ENCODE results near the gene RAB3GAP2. TPM values are rescaled to one million over a fixed set of nuclear protein-coding genes. Genes with fewer than 3 reads are reported as not detected.
A peak's percentile ranks its signal among the peaks of the same experiment; 100 is the strongest.
"Not testable (repeated sequence)": the region's sequence is repeated elsewhere in the genome, so short reads cannot be mapped to it uniquely, and the experiment has no call there.

Gene RAB3GAP2, protein sequence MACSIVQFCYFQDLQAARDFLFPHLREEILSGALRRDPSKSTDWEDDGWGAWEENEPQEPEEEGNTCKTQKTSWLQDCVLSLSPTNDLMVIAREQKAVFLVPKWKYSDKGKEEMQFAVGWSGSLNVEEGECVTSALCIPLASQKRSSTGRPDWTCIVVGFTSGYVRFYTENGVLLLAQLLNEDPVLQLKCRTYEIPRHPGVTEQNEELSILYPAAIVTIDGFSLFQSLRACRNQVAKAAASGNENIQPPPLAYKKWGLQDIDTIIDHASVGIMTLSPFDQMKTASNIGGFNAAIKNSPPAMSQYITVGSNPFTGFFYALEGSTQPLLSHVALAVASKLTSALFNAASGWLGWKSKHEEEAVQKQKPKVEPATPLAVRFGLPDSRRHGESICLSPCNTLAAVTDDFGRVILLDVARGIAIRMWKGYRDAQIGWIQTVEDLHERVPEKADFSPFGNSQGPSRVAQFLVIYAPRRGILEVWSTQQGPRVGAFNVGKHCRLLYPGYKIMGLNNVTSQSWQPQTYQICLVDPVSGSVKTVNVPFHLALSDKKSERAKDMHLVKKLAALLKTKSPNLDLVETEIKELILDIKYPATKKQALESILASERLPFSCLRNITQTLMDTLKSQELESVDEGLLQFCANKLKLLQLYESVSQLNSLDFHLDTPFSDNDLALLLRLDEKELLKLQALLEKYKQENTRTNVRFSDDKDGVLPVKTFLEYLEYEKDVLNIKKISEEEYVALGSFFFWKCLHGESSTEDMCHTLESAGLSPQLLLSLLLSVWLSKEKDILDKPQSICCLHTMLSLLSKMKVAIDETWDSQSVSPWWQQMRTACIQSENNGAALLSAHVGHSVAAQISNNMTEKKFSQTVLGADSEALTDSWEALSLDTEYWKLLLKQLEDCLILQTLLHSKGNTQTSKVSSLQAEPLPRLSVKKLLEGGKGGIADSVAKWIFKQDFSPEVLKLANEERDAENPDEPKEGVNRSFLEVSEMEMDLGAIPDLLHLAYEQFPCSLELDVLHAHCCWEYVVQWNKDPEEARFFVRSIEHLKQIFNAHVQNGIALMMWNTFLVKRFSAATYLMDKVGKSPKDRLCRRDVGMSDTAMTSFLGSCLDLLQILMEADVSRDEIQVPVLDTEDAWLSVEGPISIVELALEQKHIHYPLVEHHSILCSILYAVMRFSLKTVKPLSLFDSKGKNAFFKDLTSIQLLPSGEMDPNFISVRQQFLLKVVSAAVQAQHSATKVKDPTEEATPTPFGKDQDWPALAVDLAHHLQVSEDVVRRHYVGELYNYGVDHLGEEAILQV (N-terminal part only)
- polyA plus RNA-seq (ENCODE audit: low read depth in 6 of 6) = 10 to 100 TPM; 21.3 to 39.5 (median 24.6) TPM

DNA sequence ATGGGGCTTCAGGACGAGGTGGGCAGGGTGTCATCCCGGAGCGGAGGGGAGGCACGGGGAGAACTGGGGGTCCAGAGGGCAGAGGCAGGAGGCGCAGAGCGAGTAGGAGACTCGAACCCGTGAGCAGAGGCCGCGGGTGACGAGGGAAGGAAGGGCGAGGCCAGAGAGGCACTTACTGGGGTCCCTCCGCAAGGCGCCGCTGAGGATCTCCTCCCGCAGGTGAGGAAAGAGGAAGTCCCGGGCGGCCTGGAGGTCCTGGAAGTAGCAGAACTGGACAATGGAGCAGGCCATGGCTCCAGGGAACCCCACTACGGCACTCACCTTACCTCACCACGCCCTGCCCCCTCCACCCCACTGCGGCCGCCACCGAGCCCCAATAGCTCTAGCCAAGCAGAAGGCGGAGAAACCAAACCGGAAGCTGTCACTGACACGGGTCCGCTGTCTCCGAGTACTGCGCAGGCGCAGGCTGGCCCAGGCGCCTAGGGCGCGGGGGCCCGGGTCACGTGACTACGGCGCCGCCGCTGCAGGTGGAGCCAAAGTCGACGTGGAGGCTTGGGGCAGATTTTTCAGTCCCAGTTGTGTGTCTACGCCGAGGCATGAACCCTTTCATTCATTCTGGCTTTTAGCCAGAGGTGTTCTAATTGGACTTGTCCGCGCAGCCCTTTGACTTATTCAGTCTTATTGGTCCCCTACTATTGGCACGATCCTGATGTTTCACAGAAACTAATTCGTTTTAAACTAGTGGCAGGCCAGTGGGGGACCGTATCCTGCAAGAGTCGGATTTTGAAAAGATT lies at the start of gene RAB3GAP2:
Gene RAB3GAP2 (minus strand): TSS at position 407 of the 794 bp plus-strand sequence. CDS start 116 bp downstream, at position 291.
- no peaks in the 10 kb centered on the region for H3K9me3 Mint-ChIP-seq
- no peak within 1 kb of the TSS for H3K27ac Mint-ChIP-seq
- ATAC-seq (ENCODE audit: low read depth in 2 of 2) = peak; percentile 94 to 96
- peaks cover 9 to 23% (median 10%) of the 10 kb centered on the region in 3 donors for H3K27me3 Mint-ChIP-seq
- DNase-seq = peak; percentile 98
- peaks cover 0 to 15% (median 3%) of the 10 kb centered on the region in 3 donors for H3K4me1 Mint-ChIP-seq
- no peak within 1 kb of the TSS for H3K4me3 Mint-ChIP-seq
- peaks cover 0 to 7% of the 10 kb centered on the region in 2 donors for H3K36me3 Mint-ChIP-seq

DNA sequence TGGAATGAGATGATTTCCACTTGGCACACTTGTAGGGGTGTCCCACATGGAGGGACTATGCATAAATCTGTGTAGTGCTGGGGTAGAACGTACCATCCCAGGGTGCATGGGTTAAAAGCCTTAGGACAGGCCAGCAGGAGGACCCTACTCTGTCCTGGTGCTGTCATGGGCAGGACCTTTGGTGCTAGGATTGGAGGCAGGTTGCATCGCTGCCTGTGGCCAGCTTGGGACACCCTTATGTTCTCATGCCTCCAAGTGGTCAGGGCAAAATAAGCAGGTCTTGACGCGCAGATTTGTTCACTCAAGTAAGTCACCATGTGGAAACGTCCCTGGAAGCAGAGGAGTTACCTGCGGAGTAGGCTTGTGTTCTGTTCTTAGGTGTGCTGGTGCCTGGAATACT lies 49.5 kb upstream of the RAB3GAP2 start:
- Mint-ChIP-seq H3K27ac (no peak overlapping the region), H3K9me3 (no peaks in the 10 kb centered on the region), H3K27me3 (peaks cover 11 to 30% (median 21%) of the 10 kb centered on the region in 3 donors), H3K36me3 (no peaks in the 10 kb centered on the region), H3K4me3 (peak overlapping the region in 1 of 8 donors; percentile 41), H3K4me1 (no peaks in the 10 kb centered on the region)
- DNase-seq (no peak), ATAC-seq (ENCODE audit: low read depth in 2 of 2) (no peak)

DNA sequence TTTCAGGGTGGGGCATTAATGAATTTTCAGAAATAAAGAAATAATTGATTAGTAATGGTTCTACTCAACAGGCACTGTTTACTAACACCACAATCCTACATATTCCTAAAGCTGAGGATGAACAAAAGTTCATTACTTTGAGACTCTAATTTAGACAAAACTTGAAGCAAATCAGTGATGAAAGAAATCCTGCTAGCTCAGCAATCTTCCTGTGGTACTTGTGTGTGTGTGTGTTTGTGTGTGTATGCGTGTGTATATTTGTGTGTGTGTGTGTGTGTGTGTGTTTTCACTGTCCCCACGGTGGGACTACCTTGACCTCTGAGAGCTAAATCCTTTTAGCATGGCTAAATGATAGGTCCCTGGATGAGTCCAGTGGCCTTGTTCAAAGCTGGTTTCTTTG lies 48.5 kb upstream of the RAB3GAP2 start:
- H3K27ac Mint-ChIP-seq = no peak overlapping the region
- H3K27me3 Mint-ChIP-seq = peaks cover 11 to 36% (median 27%) of the 10 kb centered on the region in 3 donors
- no peak overlapping the region for H3K4me3 Mint-ChIP-seq
- H3K36me3 Mint-ChIP-seq = no peaks in the 10 kb centered on the region
- DNase-seq (no peak), ATAC-seq (ENCODE audit: low read depth in 2 of 2) (no peak)
- no peaks in the 10 kb centered on the region for H3K9me3 Mint-ChIP-seq
- no peaks in the 10 kb centered on the region for H3K4me1 Mint-ChIP-seq

DNA sequence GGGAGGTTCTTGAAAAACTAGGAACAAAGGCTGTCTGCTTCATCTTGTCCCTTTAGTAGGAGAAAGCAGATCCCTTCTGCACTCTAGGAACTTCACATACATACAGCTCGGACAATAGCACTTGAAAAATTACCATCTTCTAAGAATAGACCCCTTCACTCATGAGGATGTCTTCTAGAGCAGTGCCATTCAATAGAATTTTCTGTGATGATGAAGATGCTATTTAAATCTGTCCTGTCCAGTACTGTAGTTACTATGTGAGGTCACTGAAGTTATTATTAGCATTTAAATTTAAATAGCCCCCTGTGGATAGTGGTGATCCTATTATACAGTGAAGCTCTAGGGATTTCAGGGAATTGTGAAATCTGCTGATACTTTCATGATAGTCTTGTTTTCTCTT lies 46.4 kb upstream of the RAB3GAP2 start:
- Mint-ChIP-seq H3K27me3 (peaks cover 11 to 34% (median 20%) of the 10 kb centered on the region in 3 donors), H3K27ac (no peak overlapping the region)
- no peak for ATAC-seq (ENCODE audit: low read depth in 2 of 2)

DNA sequence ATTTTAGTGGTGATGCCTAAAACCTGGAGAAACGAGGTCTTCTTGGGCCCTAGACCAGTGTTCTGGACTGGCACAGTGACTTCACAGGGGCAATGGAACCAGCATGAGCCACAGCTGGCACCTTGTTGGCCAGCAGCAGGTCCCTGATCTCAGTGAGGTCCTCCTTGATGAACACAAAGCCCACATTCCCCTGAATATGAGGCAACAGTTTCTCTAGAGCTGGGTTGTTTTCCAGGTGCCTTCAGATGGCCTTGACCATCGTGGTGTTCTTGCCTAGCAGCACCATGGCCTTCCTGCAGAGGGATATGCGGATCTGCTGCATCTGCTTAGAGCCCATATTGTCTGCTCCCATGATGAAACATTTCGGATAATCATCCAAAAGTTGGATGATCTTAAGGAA lies 44.9 kb upstream of the RAB3GAP2 start:
- Mint-ChIP-seq H3K4me1 (no peaks in the 10 kb centered on the region), H3K4me3 (no peak overlapping the region), H3K27me3 (peaks cover 3 to 28% (median 14%) of the 10 kb centered on the region in 3 donors), H3K36me3 (no peaks in the 10 kb centered on the region), H3K9me3 (no peaks in the 10 kb centered on the region), H3K27ac (no peak overlapping the region)
- DNase-seq (no peak), ATAC-seq (ENCODE audit: low read depth in 2 of 2) (no peak)

More for the DNA sequence above, 46.4 kb upstream of the RAB3GAP2 start:
- Mint-ChIP-seq H3K4me3 (no peak overlapping the region), H3K36me3 (no peaks in the 10 kb centered on the region), H3K4me1 (no peaks in the 10 kb centered on the region), H3K9me3 (no peaks in the 10 kb centered on the region)
- DNase-seq = no peak

DNA sequence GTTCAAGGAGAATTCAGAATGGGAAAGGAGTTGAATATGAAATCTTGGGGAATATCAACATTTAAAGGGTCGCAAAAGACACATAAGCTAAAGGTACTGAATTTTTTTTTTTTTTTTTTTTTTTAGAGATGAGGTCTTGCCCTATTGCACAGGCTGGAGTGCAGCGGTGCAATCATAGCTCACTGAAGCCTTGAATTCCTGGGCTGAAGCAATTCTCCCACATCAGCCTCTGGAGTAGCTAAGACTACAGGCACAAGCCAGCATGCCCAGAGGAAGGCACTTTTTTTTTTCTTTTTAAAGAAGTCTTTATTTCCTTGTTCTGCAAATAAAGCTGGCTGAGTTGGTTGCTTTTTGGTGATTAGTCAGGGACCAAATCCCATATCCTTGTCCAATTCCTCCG lies 44.1 kb upstream of the RAB3GAP2 start:
- no peak for DNase-seq
- Mint-ChIP-seq H3K4me1 (no peaks in the 10 kb centered on the region), H3K36me3 (no peaks in the 10 kb centered on the region), H3K9me3 (no peaks in the 10 kb centered on the region), H3K4me3 (no peak overlapping the region), H3K27ac (no peak overlapping the region), H3K27me3 (peaks cover 0 to 30% (median 14%) of the 10 kb centered on the region in 3 donors)
- ATAC-seq (ENCODE audit: low read depth in 2 of 2) = no peak

DNA sequence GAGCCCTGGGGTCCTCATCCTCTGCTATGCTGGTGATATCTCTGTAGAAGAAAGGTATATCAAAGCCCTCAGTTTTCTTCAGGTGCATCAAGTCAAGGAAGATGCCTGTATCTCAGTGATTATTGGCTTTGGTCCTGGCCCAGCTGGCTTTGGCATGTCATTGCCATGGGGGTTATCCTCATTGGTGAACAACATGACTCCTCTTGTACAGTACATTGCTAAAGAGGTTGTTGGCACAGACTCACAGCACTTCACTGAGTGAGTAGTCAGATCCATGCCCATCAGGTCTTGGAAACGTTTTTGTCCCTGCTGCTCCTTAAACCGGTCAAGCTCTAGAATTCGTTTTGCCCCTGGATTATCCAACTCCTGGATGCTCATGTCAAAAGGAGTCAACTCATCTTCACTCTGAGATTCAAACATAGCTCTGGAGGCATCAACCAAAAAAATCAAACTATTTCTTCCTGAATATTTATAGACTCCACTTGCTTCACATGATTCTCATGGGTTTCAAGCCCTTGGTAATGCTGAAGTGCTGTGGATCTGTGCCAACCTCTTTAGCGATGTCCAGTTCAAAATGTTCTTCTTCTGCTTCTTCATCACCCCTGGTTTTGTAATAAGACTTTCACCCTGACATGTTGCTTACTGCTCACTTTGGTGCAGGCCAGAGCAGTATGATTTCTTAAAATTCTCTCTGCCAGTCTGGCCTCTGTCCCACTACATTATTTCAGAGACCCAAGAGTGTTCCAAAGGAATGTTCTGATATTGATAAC lies 43.0 kb upstream of the RAB3GAP2 start:
- Mint-ChIP-seq H3K27me3 (peaks cover 0 to 29% (median 6%) of the 10 kb centered on the region in 3 donors), H3K4me3 (no peak overlapping the region), H3K4me1 (no peaks in the 10 kb centered on the region), H3K36me3 (no peaks in the 10 kb centered on the region), H3K9me3 (peaks cover 0 to 3% (median 2%) of the 10 kb centered on the region in 7 donors), H3K27ac (no peak overlapping the region)
- DNase-seq (no peak), ATAC-seq (ENCODE audit: low read depth in 2 of 2) (no peak)

DNA sequence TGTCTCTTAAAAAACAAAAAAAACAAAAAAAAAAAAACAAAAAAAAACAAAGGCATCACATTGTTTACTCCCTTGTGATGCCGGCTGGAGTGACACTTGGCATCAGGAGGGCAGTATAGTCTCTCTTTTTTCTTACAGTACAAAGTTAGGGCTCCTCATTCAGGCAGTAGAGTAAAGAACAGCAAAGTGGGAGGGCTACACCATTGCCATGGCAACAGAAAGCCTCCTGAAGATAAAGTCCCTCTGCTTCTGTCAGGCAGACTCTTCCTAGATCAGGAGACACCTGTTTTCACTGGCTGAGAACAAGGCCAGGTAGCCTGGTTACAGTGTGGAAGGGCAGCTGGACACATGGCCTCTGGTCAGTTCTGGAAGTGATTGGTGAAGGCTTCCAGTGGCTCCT lies 41.3 kb upstream of the RAB3GAP2 start:
- ATAC-seq (ENCODE audit: low read depth in 2 of 2) (no peak), DNase-seq (no peak)
- Mint-ChIP-seq H3K4me3 (no peak overlapping the region), H3K27ac (no peak overlapping the region), H3K36me3 (no peaks in the 10 kb centered on the region), H3K9me3 (peaks cover 0 to 10% (median 3%) of the 10 kb centered on the region in 7 donors), H3K4me1 (no peaks in the 10 kb centered on the region), H3K27me3 (peaks cover 0 to 28% (median 6%) of the 10 kb centered on the region in 3 donors)

DNA sequence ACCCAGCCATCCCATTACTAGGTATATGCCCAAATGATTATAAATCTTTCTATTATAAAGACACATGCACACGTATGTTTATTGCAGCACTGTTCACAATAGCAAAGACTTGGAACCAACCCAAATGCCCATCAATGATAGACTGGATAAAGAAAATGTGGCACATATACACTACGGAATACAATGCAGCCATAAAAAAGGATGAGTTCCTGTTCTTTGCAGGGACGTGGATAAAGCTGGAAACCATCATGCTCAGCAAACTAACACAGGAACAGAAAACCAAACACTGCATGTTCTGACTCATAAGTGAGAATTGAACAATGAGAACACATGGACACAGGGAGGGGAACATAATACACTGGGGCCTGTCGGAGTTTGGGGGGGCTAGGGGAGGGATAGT lies 37.9 kb upstream of the RAB3GAP2 start:
- not testable (repeated sequence) for H3K4me1 Mint-ChIP-seq; H3K36me3 Mint-ChIP-seq; DNase-seq; ATAC-seq (ENCODE audit: low read depth in 2 of 2); H3K4me3 Mint-ChIP-seq; H3K27ac Mint-ChIP-seq
- peaks cover 0 to 10% (median 6%) of the 10 kb centered on the region in 7 donors for H3K9me3 Mint-ChIP-seq
- H3K27me3 Mint-ChIP-seq = peaks cover 0 to 22% (median 0%) of the 10 kb centered on the region in 3 donors

DNA sequence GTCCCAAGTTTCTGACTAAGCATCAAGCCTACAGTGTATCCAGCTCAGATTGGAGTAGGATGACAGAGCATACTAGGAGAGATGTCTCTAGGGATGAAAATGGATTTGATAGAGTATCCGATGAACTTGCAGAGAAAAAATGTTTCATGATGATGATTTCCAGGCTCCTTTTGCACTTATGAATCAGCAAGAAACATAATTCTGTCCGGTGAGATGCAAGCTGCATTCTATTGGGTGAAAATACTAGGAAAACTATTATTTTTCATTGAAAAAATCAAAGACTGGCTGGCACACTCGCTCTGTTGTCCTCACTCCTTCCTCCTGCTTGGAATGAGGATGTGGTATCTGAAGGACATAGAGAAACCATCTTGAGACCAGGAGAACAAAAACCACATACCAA lies 35.4 kb upstream of the RAB3GAP2 start:
- Mint-ChIP-seq H3K4me1 (no peaks in the 10 kb centered on the region), H3K27ac (no peak overlapping the region), H3K36me3 (no peaks in the 10 kb centered on the region), H3K9me3 (peaks cover 0 to 18% (median 13%) of the 10 kb centered on the region in 7 donors), H3K27me3 (peaks cover under 1 to 28% (median 16%) of the 10 kb centered on the region in 3 donors), H3K4me3 (no peak overlapping the region)
- DNase-seq (no peak), ATAC-seq (ENCODE audit: low read depth in 2 of 2) (no peak)

DNA sequence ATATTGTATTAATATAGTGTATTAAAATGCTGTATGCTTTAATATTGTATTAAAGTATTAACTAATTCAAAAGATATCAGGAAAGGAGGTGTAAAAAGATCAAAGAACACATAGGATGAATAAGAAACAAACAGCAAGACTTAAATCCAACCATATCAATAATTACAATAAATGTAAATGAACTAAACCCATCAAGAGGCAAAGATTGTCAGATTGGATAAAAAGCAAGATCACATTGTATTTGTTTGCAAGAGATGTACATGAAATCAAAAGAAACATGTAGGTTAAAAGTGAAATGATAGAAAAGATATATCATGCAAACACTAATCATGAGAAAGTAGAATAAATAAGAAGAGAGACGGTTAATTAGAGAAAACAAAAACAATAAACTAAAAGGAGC lies 34.1 kb upstream of the RAB3GAP2 start:
- ATAC-seq (ENCODE audit: low read depth in 2 of 2) = no peak
- DNase-seq = no peak
- Mint-ChIP-seq H3K27me3 (peaks cover 8 to 26% (median 24%) of the 10 kb centered on the region in 3 donors), H3K36me3 (no peaks in the 10 kb centered on the region), H3K4me1 (no peaks in the 10 kb centered on the region), H3K27ac (no peak overlapping the region), H3K4me3 (no peak overlapping the region), H3K9me3 (peaks cover 0 to 18% (median 13%) of the 10 kb centered on the region in 7 donors)

DNA sequence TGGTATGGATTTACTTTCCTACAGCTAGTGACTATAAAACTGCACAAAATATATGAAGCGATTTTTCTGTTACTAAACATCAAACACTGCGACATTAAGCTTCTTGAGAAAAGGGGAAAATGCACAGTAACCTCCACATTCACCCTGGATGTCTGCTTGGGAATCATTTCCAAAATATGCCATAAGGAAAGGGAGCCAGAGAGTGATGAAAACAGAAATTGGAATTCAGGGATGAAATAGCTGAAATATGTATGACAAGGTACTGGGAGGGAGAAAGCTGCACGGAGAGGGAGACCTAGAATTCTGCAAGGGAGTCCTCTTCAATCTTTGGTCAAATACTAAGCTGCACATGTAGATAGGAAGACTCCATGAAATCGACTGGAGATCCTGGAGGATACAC lies 31.6 kb upstream of the RAB3GAP2 start:
- H3K27ac Mint-ChIP-seq = no peak overlapping the region
- no peaks in the 10 kb centered on the region for H3K4me1 Mint-ChIP-seq

More for the DNA sequence above, 31.6 kb upstream of the RAB3GAP2 start:
- Mint-ChIP-seq H3K36me3 (no peaks in the 10 kb centered on the region), H3K27me3 (peaks cover 15 to 28% (median 19%) of the 10 kb centered on the region in 3 donors), H3K9me3 (peaks cover 0 to 16% (median 7%) of the 10 kb centered on the region in 7 donors), H3K4me3 (no peak overlapping the region)
- DNase-seq (no peak), ATAC-seq (ENCODE audit: low read depth in 2 of 2) (no peak)

Data from naive B cell (primary cell).